ENCODE data around the gene BCAM. TPM values are rescaled to one million over a fixed set of nuclear protein-coding genes. Genes with fewer than 3 reads are reported as not detected.

The BCAM gene
- total and polyA plus RNA-seq, 10 of the 15 experiments (the other 5 are each of a cell fraction or from before 2014, with no cell fraction given) = 0.10 to 0.64 TPM; not detected in 8

GRCh38 chr19:44855606-44856005 lies 46.7 kb downstream of the BCAM start (continued):
- no peak for TF ChIP-seq FOXK2 (IDR thresholded peaks at IDR 0.05)
- TF ChIP-seq ZNF592 (IDR thresholded peaks at IDR 0.05) = no peak
- TF ChIP-seq RB1 (IDR thresholded peaks at IDR 0.05; ENCODE audit: borderline replicate concordance) = no peak
- no peak for TF ChIP-seq IRF4 (IDR thresholded peaks at IDR 0.05; ENCODE audit: low read depth, low read length)
- TF ChIP-seq YBX1 (IDR thresholded peaks at IDR 0.05) = no peak
- no peak for TF ChIP-seq ZNF207 (IDR thresholded peaks at IDR 0.05; ENCODE audit: borderline replicate concordance)
- TF ChIP-seq CREB1 (IDR thresholded peaks at IDR 0.05; ENCODE audit: low read depth) = no peak
- TF ChIP-seq EGR1 (IDR thresholded peaks at IDR 0.05; ENCODE audit: borderline replicate concordance in 1 of 2, low read depth in 2 of 2, low read length in 2 of 2) = no peak
- no peak for TF ChIP-seq LARP7 (IDR thresholded peaks at IDR 0.05)
- no peak for TF ChIP-seq EED (IDR thresholded peaks at IDR 0.05; ENCODE audit: low read depth)
